Measurements from ENCODE around the gene RPL11.
"Not testable (repeated sequence)": the region's sequence is repeated elsewhere in the genome, so short reads cannot be mapped to it uniquely, and the experiment has no call there.

GRCh38 chr1:23733281-23733680 is 41.7 kb downstream of the RPL11 start:
- not testable (repeated sequence) for TF ChIP-seq CTCF (IDR thresholded peaks at IDR 0.05); POLR2AphosphoS5 (IDR thresholded peaks at IDR 0.05; ENCODE audit: insufficient read depth in 1 of 2, low read depth in 1 of 2)
